Neuronal stem cell (in vitro differentiated cells): ENCODE data around the gene CACNA2D4.

Experiments used
- DNase-seq: peaks from one replicate; pipeline ENCODE4 v3.0.0-alpha.2; 2013; ENCODE audit warnings: low spot score
- H2AFZ ChIP-seq: one replicate; pipeline ENCODE4 v1.6.1; 2013; ENCODE audit warnings: mild to moderate bottlenecking, low read length, inconsistent platforms
- H2AK5ac ChIP-seq: 2 replicates; pipeline ENCODE4 v1.6.1; 2013; ENCODE audit warnings: low read depth, mild to moderate bottlenecking, inconsistent platforms, low read length, moderate library complexity, mixed read lengths
- H2BK120ac ChIP-seq: 2 replicates; pipeline ENCODE4 v1.6.1; 2013; ENCODE audit warnings: low read depth, mild to moderate bottlenecking, inconsistent platforms, low read length, moderate library complexity, mixed read lengths
- H2BK12ac ChIP-seq: one replicate; pipeline ENCODE4 v1.6.1; 2013; ENCODE audit warnings: low read length, inconsistent platforms
- H2BK15ac ChIP-seq: 2 replicates; pipeline ENCODE4 v1.6.1; 2013; ENCODE audit warnings: mild to moderate bottlenecking, low read length, inconsistent platforms, mixed read lengths
- H2BK5ac ChIP-seq: one replicate; pipeline ENCODE4 v1.6.1; 2013; ENCODE audit warnings: inconsistent platforms, mild to moderate bottlenecking, low read length, moderate library complexity
- H3K14ac ChIP-seq: one replicate; pipeline ENCODE4 v1.6.1; 2013; ENCODE audit warnings: low read length, inconsistent platforms
- H3K18ac ChIP-seq: 2 replicates; pipeline ENCODE4 v1.6.1; 2013; ENCODE audit warnings: low read length, inconsistent platforms
- H3K23ac ChIP-seq: 2 replicates; pipeline ENCODE4 v1.6.1; 2013; ENCODE audit warnings: low read depth, mild to moderate bottlenecking, mixed read lengths, low read length, inconsistent platforms; ENCODE audit not compliant: poor library complexity
- H3K27ac ChIP-seq: replicated peaks from 3 replicates; pipeline ENCODE4 v1.5.1; 2013; ENCODE audit warnings: low read length, inconsistent platforms
- H3K27me3 ChIP-seq, 3 experiments: 2 replicates each; pipeline ENCODE4 v1.6.1; 2013; ENCODE audit warnings: low read length in 3 of 3, mild to moderate bottlenecking in 2 of 3, inconsistent platforms in 1 of 3, low read depth in 1 of 3, mixed read lengths in 1 of 3, moderate library complexity in 1 of 3; ENCODE audit not compliant: control insufficient read depth in 3 of 3, insufficient read depth in 3 of 3
- H3K36me3 ChIP-seq, 2 donors: replicated peaks in 1 of 2; 2 replicates each; pipeline ENCODE4 v1.6.1; 2013; ENCODE audit warnings: low read length in 2 of 2; ENCODE audit not compliant: control insufficient read depth in 2 of 2, insufficient read depth in 2 of 2
- H3K4ac ChIP-seq: 2 replicates; pipeline ENCODE4 v1.6.1; 2013; ENCODE audit warnings: inconsistent platforms, mild to moderate bottlenecking, low read length, moderate library complexity
- H3K4me1 ChIP-seq, 2 donors: 1 replicate in 1 of 2; 2 replicates in 1 of 2; pipeline ENCODE4 v1.6.1; 2013; ENCODE audit warnings: low read length in 2 of 2, low read depth in 1 of 2; ENCODE audit not compliant: control insufficient read depth in 2 of 2, insufficient read depth in 1 of 2
- H3K4me2 ChIP-seq: one replicate; pipeline ENCODE4 v1.6.1; 2013; ENCODE audit warnings: mild to moderate bottlenecking, low read length, inconsistent platforms; ENCODE audit not compliant: insufficient read depth, poor library complexity, severe bottlenecking
- H3K4me3 ChIP-seq, 2 donors: 2 replicates each; pipeline ENCODE4 v1.5.1; 2013; ENCODE audit warnings: low read length in 2 of 2, mild to moderate bottlenecking in 2 of 2, inconsistent platforms in 1 of 2, moderate library complexity in 1 of 2
- H3K79me1 ChIP-seq: one replicate; pipeline ENCODE4 v1.6.1; 2013; ENCODE audit warnings: low read depth, mild to moderate bottlenecking, inconsistent platforms, low read length, moderate library complexity
- H3K9ac ChIP-seq: one replicate; pipeline ENCODE4 v1.6.1; 2013; ENCODE audit warnings: mild to moderate bottlenecking, low read depth, low read length, inconsistent platforms; ENCODE audit not compliant: poor library complexity
- H3K9me3 ChIP-seq, 2 donors: replicated peaks in 1 of 2; 2 replicates each; pipeline versions ENCODE3 to v1.6.1; 2013; ENCODE audit warnings: low read length in 2 of 2, mild to moderate bottlenecking in 2 of 2, inconsistent platforms in 1 of 2, low read depth in 1 of 2, mixed read lengths in 1 of 2, moderate library complexity in 1 of 2; ENCODE audit not compliant: control insufficient read depth in 2 of 2, insufficient read depth in 1 of 2
- H4K8ac ChIP-seq: one replicate; pipeline ENCODE4 v1.6.1; 2013; ENCODE audit warnings: low read depth, mild to moderate bottlenecking, inconsistent platforms, low read length, moderate library complexity
- H4K91ac ChIP-seq: one replicate; pipeline ENCODE4 v1.6.1; 2013; ENCODE audit warnings: low read length, low read depth, mild to moderate bottlenecking, inconsistent platforms; ENCODE audit not compliant: poor library complexity
- WGBS, 2 donors: extraction: QIAGEN DNeasy Blood & Tissue Kit; methylation state at CpG; one replicate each; pipeline ENCODE4 v1.1.7; 2013; ENCODE audit warnings: missing lambda C conversion rate in 2 of 2, mixed read lengths in 1 of 2; ENCODE audit not compliant: insufficient read length in 2 of 2, insufficient replicate concordance in 1 of 2; ENCODE audit errors: extremely low coverage in 2 of 2; 5-methylcytosine and 5-hydroxymethylcytosine counted together

Gene CACNA2D4

DNA sequence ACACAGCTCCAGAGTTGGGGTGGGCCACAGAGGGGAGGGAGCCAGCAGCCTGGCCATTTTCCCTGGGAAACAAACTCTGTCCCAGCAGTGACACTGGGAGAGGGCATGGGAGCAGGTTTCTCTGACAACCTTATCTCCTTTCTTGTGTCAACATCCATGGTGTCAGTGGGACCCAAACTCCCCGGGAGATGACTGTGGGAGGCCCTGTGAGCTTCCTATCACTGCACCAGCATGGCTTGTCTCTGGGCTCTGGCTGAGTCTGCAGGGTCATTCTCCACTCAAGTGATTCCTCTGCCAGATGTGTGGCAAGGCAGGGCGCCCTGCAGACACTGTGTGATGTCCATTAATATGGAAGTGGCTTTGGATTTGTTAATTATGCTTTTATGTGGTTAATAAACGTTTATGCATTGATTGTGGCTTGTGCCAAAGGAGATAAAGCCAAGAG lies 88.0 kb downstream of the CACNA2D4 start:
- no peak overlapping the region for H3K14ac ChIP-seq
- H2AFZ ChIP-seq = no peak overlapping the region
- H3K4me1 ChIP-seq = peaks cover 4 to 7% of the 10 kb centered on the region in 2 donors
- H2BK12ac ChIP-seq = no peak overlapping the region
- H4K91ac ChIP-seq = no peak overlapping the region
- no peaks in the 10 kb centered on the region for H3K79me1 ChIP-seq
- H3K18ac ChIP-seq = no peak overlapping the region
- H2BK120ac ChIP-seq = no peak overlapping the region
- no CpG with 5 or more reads among the region's 3 CpGs for WGBS, 2 donors
- no peak overlapping the region for H4K8ac ChIP-seq
- no peak overlapping the region for H3K4ac ChIP-seq
- H2BK15ac ChIP-seq = no peak overlapping the region
- peaks cover 0 to 78% (median 12%) of the 10 kb centered on the region in 3 experiments for H3K27me3 ChIP-seq
- H3K9ac ChIP-seq = no peak overlapping the region
- no peak overlapping the region for H3K27ac ChIP-seq
- H3K36me3 ChIP-seq = no peaks in the 10 kb centered on the region
- no peak overlapping the region for H3K23ac ChIP-seq
- H3K4me2 ChIP-seq = no peak overlapping the region
- no peak overlapping the region for H3K4me3 ChIP-seq
- DNase-seq = no peak
- no peak overlapping the region for H2BK5ac ChIP-seq
- H2AK5ac ChIP-seq = no peak overlapping the region
- no peaks in the 10 kb centered on the region for H3K9me3 ChIP-seq

GRCh38 chr12:1829306-1829900 lies 89.0 kb downstream of the CACNA2D4 start:
- Histone ChIP-seq H2BK12ac (no peak overlapping the region), H2BK120ac (no peak overlapping the region), H3K79me1 (no peaks in the 10 kb centered on the region), H3K4me1 (peaks cover 4 to 7% of the 10 kb centered on the region in 2 donors), H2AK5ac (no peak overlapping the region), H2AFZ (no peak overlapping the region), H2BK15ac (no peak overlapping the region), H3K18ac (no peak overlapping the region), H3K4ac (no peak overlapping the region), H3K27ac (no peak overlapping the region), H3K27me3 (peaks cover 0 to 79% (median 12%) of the 10 kb centered on the region in 3 experiments), H4K91ac (no peak overlapping the region), H3K4me2 (no peak overlapping the region), H3K23ac (peak overlapping the region; percentile 77), H3K36me3 (no peaks in the 10 kb centered on the region), H4K8ac (no peak overlapping the region), H3K14ac (peak overlapping the region; percentile 91), H3K4me3 (no peak overlapping the region), H3K9ac (no peak overlapping the region), H3K9me3 (no peaks in the 10 kb centered on the region), H2BK5ac (no peak overlapping the region)
- no peak for DNase-seq
- no CpG with 5 or more reads among the region's 11 CpGs for WGBS, 2 donors

- no peak overlapping the region for H3K27ac ChIP-seq
- H3K18ac ChIP-seq = no peak overlapping the region
- H3K23ac ChIP-seq = no peak overlapping the region
- H3K4ac ChIP-seq = no peak overlapping the region
- H4K91ac ChIP-seq = no peak overlapping the region
- H3K4me2 ChIP-seq = no peak overlapping the region
- no peaks in the 10 kb centered on the region for H3K79me1 ChIP-seq
- H2BK15ac ChIP-seq = no peak overlapping the region
- H4K8ac ChIP-seq = no peak overlapping the region
- no peaks in the 10 kb centered on the region for H3K36me3 ChIP-seq
- no peaks in the 10 kb centered on the region for H3K9me3 ChIP-seq
- H3K4me1 ChIP-seq = peaks cover 4 to 7% of the 10 kb centered on the region in 2 donors
- DNase-seq = no peak
- no peak overlapping the region for H3K9ac ChIP-seq
- no peak overlapping the region for H2BK12ac ChIP-seq
- no peak overlapping the region for H2AFZ ChIP-seq
- H2BK120ac ChIP-seq = no peak overlapping the region
- H2AK5ac ChIP-seq = no peak overlapping the region
- peak overlapping the region; percentile 31 for H3K14ac ChIP-seq
- WGBS, 2 donors = no CpG with 5 or more reads among the region's 16 CpGs
- no peak overlapping the region for H3K4me3 ChIP-seq
- H2BK5ac ChIP-seq = no peak overlapping the region
- H3K27me3 ChIP-seq = peaks cover 0 to 79% (median 12%) of the 10 kb centered on the region in 3 experiments
Observed at GRCh38 chr12:1828856-1829255, 89.6 kb downstream of the CACNA2D4 start.

DNA sequence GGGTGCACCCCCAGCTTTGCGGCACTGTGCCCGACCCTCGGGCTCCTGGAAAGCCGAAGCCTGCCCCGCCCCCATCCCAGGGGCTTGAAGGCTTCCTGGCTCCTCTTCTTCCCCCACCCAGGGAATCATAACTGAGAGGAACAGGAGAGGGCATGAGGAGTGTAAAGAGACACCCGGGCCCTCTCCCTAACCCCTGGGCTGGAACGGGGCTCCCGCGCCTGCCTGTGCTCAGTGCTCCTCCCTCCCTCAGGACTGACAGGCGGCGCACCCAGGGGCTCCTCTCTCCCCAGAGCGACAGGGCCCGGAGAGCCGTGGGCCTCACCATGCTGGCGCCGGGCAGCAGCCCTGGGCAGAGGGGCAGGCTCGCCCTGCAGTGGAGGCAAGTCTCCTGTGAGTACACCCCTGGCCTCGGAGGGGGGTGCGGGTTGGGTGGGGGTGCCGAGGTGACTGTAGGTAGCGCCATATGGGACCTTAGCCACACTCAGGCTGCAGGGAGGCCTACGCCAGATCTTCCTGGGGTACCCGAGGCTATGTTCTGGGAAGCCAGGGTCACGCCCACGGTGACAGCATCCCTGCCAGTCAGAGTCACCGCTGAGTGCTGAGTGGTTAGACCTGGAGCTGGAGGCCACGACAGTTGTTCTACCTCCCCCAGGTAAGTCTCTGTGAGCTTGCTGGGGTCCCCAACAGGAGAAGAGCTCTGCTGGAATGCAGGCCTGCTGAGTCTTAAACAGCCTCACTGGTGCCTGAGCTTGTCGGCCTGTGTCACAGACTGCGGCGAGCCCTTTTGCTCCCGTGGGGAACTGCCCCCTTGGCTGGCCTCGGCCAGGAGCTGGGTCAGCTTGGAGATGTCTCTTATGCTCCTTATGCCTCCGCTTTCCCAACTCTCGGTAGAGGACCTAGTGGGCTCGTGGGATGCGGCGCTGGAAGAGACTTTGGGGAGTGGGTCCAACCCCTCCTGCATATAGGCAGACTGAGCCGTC lies 90.3 kb downstream of the CACNA2D4 start:
- no CpG with 5 or more reads among the region's 38 CpGs for WGBS, 2 donors

More for the DNA sequence above, 90.3 kb downstream of the CACNA2D4 start:
- H3K4me3 ChIP-seq = no peak overlapping the region
- no peaks in the 10 kb centered on the region for H3K79me1 ChIP-seq
- no peak overlapping the region for H3K4ac ChIP-seq
- no peak overlapping the region for H3K14ac ChIP-seq
- no peak overlapping the region for H3K9ac ChIP-seq
- no peaks in the 10 kb centered on the region for H3K9me3 ChIP-seq
- no peak overlapping the region for H3K4me2 ChIP-seq
- H3K4me1 ChIP-seq = peaks cover 4 to 7% of the 10 kb centered on the region in 2 donors
- no peak overlapping the region for H2AK5ac ChIP-seq
- H3K18ac ChIP-seq = peak overlapping the region; percentile 48
- H4K8ac ChIP-seq = no peak overlapping the region
- no peak overlapping the region for H2BK15ac ChIP-seq
- H2AFZ ChIP-seq = no peak overlapping the region
- no peak overlapping the region for H4K91ac ChIP-seq
- no peak overlapping the region for H3K23ac ChIP-seq
- DNase-seq = no peak
- H3K27ac ChIP-seq = no peak overlapping the region
- H3K36me3 ChIP-seq = no peaks in the 10 kb centered on the region
- H2BK120ac ChIP-seq = no peak overlapping the region
- H2BK5ac ChIP-seq = no peak overlapping the region
- H2BK12ac ChIP-seq = no peak overlapping the region
- H3K27me3 ChIP-seq = peaks cover 0 to 78% (median 12%) of the 10 kb centered on the region in 3 experiments
